Measurements from ENCODE around the gene XBP1. TPM values are rescaled to one million over a fixed set of nuclear protein-coding genes. Genes with fewer than 3 reads are reported as not detected.

The XBP1 gene
- total RNA-seq, 1 experiment from 2014 or later = 128 TPM

- Histone ChIP-seq H3K36me3 (peaks cover 67% of the 10 kb centered on the region), H3K4me1 (replicated peaks) (no peaks in the 10 kb centered on the region; the same call in 1 of the 2 replicates), H3K9me3 (replicated peaks) (no peaks in the 10 kb centered on the region), H3K27me3 (replicated peaks) (no peaks in the 10 kb centered on the region), H3K27ac (no peak overlapping the region), H3K4me3 (no peak overlapping the region)
- no peak for DNase-seq (ENCODE audit: low read depth in 1 of 2, low spot score in 2 of 2)
Measured at GRCh38 chr22:28793976-28794584, 6.3 kb downstream of the XBP1 start.

- H3K27me3 ChIP-seq (replicated peaks) = no peaks in the 10 kb centered on the region
- H3K4me3 ChIP-seq = no peak overlapping the region
- no peak overlapping the region for H3K27ac ChIP-seq
- no peak for DNase-seq (ENCODE audit: low read depth in 1 of 2, low spot score in 2 of 2)
- H3K9me3 ChIP-seq (replicated peaks) = no peaks in the 10 kb centered on the region
- H3K36me3 ChIP-seq = peaks cover 71% of the 10 kb centered on the region
- no peaks in the 10 kb centered on the region for H3K4me1 ChIP-seq (replicated peaks)
Measured at GRCh38 chr22:28792491-28793383, 7.6 kb downstream of the XBP1 start.

- H3K9me3 ChIP-seq (replicated peaks) = no peaks in the 10 kb centered on the region
- H3K4me1 ChIP-seq (replicated peaks) = no peaks in the 10 kb centered on the region
- H3K36me3 ChIP-seq = peaks cover 72% of the 10 kb centered on the region
- H3K27ac ChIP-seq = no peak overlapping the region
- no peaks in the 10 kb centered on the region for H3K27me3 ChIP-seq (replicated peaks)
- no peak overlapping the region for H3K4me3 ChIP-seq
- DNase-seq (ENCODE audit: low read depth in 1 of 2, low spot score in 2 of 2) = no peak
Measured at GRCh38 chr22:28791841-28792490, 8.4 kb downstream of the XBP1 start.

GRCh38 chr22:28791124-28791523 is 9.2 kb downstream of the XBP1 start:
- H3K4me3 ChIP-seq = no peak overlapping the region
- peaks cover 72% of the 10 kb centered on the region for H3K36me3 ChIP-seq

GRCh38 chr22:28788601-28789000 is 11.8 kb downstream of the XBP1 start:
- Histone ChIP-seq H3K4me1 (replicated peaks) (no peaks in the 10 kb centered on the region), H3K9me3 (replicated peaks) (no peaks in the 10 kb centered on the region), H3K27me3 (replicated peaks) (no peaks in the 10 kb centered on the region), H3K4me3 (no peak overlapping the region), H3K27ac (no peak overlapping the region), H3K36me3 (peaks cover 72% of the 10 kb centered on the region)
- DNase-seq (ENCODE audit: low read depth in 1 of 2, low spot score in 2 of 2) = no peak

More at GRCh38 chr22:28791124-28791523, 9.2 kb downstream of the XBP1 start:
- H3K9me3 ChIP-seq (replicated peaks) = no peaks in the 10 kb centered on the region
- H3K27me3 ChIP-seq (replicated peaks) = no peaks in the 10 kb centered on the region
- no peaks in the 10 kb centered on the region for H3K4me1 ChIP-seq (replicated peaks)
- no peak for DNase-seq (ENCODE audit: low read depth in 1 of 2, low spot score in 2 of 2)
- no peak overlapping the region for H3K27ac ChIP-seq

GRCh38 chr22:28783786-28784671 is 16.3 kb downstream of the XBP1 start:
- H3K4me1 ChIP-seq (replicated peaks) = no peaks in the 10 kb centered on the region
- no peak overlapping the region for H3K27ac ChIP-seq
- peaks cover 86% of the 10 kb centered on the region for H3K36me3 ChIP-seq
- no peaks in the 10 kb centered on the region for H3K9me3 ChIP-seq (replicated peaks)
- 0 out of 2 replicates have a peak, but pooled peaks cover 2% of the 10 kb centered on the region for H3K27me3 ChIP-seq (replicated peaks)
- no peak for DNase-seq (ENCODE audit: low read depth in 1 of 2, low spot score in 2 of 2)
- no peak overlapping the region for H3K4me3 ChIP-seq

GRCh38 chr22:28780296-28780695 is 20.1 kb downstream of the XBP1 start:
- Histone ChIP-seq H3K4me1 (replicated peaks) (no peaks in the 10 kb centered on the region), H3K36me3 (peaks cover 79% of the 10 kb centered on the region), H3K9me3 (replicated peaks) (no peaks in the 10 kb centered on the region), H3K27me3 (replicated peaks) (0 out of 2 replicates have a peak, but pooled peaks cover 2% of the 10 kb centered on the region), H3K4me3 (no peak overlapping the region), H3K27ac (no peak overlapping the region)
- DNase-seq (ENCODE audit: low read depth in 1 of 2, low spot score in 2 of 2) = no peak

- H3K36me3 ChIP-seq = peaks cover 79% of the 10 kb centered on the region
- H3K4me3 ChIP-seq = no peak overlapping the region
- no peak overlapping the region for H3K27ac ChIP-seq
- no peaks in the 10 kb centered on the region for H3K9me3 ChIP-seq (replicated peaks)
- H3K27me3 ChIP-seq (replicated peaks) = 0 out of 2 replicates have a peak, but pooled peaks cover 2% of the 10 kb centered on the region
- DNase-seq (ENCODE audit: low read depth in 1 of 2, low spot score in 2 of 2) = no peak
- no peaks in the 10 kb centered on the region for H3K4me1 ChIP-seq (replicated peaks)
Measured at GRCh38 chr22:28779833-28780232, 20.5 kb downstream of the XBP1 start.

GRCh38 chr22:28774378-28774777 is 26.0 kb downstream of the XBP1 start:
- peaks cover 10% of the 10 kb centered on the region for H3K4me1 ChIP-seq (replicated peaks)
- H3K27ac ChIP-seq = no peak overlapping the region
- H3K4me3 ChIP-seq = no peak overlapping the region
- H3K9me3 ChIP-seq (replicated peaks) = no peaks in the 10 kb centered on the region
- peaks cover 47% of the 10 kb centered on the region for H3K36me3 ChIP-seq
- H3K27me3 ChIP-seq (replicated peaks) = no peaks in the 10 kb centered on the region
- DNase-seq (ENCODE audit: low read depth in 1 of 2, low spot score in 2 of 2) = no peak

- H3K4me1 ChIP-seq (replicated peaks) = peaks cover 10% of the 10 kb centered on the region
- H3K36me3 ChIP-seq = peaks cover 43% of the 10 kb centered on the region
- peak overlapping the region; percentile 96 for H3K4me3 ChIP-seq
- H3K27ac ChIP-seq = peak overlapping the region; percentile 99
- peaks cover 8% of the 10 kb centered on the region; the same call in 1 of the 2 replicates for H3K9me3 ChIP-seq (replicated peaks)
- no peaks in the 10 kb centered on the region for H3K27me3 ChIP-seq (replicated peaks)
- DNase-seq (ENCODE audit: low read depth in 1 of 2, low spot score in 2 of 2) = peak in 1 of 2 experiments; percentile 90
Measured at GRCh38 chr22:28773461-28773867, 26.9 kb downstream of the XBP1 start.

- Histone ChIP-seq H3K4me3 (peak within 1 kb of the TSS; percentile 96), H3K27me3 (replicated peaks) (no peaks in the 10 kb centered on the region), H3K36me3 (peaks cover 40% of the 10 kb centered on the region), H3K27ac (peak within 1 kb of the TSS; percentile 99), H3K9me3 (replicated peaks) (peaks cover 8% of the 10 kb centered on the region; the same call in 1 of the 2 replicates), H3K4me1 (replicated peaks) (peaks cover 10% of the 10 kb centered on the region)
- DNase-seq (ENCODE audit: low read depth in 1 of 2, low spot score in 2 of 2) = peak; percentile 91 to 97
Measured at GRCh38 chr22:28772633-28773460, 27.5 kb downstream of the XBP1 start, which contains the start of gene CCDC117. TSS of gene CCDC117 (plus strand) at chr22:28772695. CDS start at chr22:28772850, 155 bp downstream.

GRCh38 chr22:28771195-28771791 is 29.1 kb downstream of the XBP1 start:
- peaks cover 8% of the 10 kb centered on the region; the same call in 1 of the 2 replicates for H3K9me3 ChIP-seq (replicated peaks)
- peaks cover 28% of the 10 kb centered on the region for H3K36me3 ChIP-seq
- H3K27me3 ChIP-seq (replicated peaks) = no peaks in the 10 kb centered on the region
- H3K4me1 ChIP-seq (replicated peaks) = peaks cover 10% of the 10 kb centered on the region
- no peak overlapping the region for H3K27ac ChIP-seq
- no peak overlapping the region for H3K4me3 ChIP-seq
- no peak for DNase-seq (ENCODE audit: low read depth in 1 of 2, low spot score in 2 of 2)

All from SJSA1 (cell line).